ENCODE measurements around the gene KCTD15.

Gene KCTD15

DNA sequence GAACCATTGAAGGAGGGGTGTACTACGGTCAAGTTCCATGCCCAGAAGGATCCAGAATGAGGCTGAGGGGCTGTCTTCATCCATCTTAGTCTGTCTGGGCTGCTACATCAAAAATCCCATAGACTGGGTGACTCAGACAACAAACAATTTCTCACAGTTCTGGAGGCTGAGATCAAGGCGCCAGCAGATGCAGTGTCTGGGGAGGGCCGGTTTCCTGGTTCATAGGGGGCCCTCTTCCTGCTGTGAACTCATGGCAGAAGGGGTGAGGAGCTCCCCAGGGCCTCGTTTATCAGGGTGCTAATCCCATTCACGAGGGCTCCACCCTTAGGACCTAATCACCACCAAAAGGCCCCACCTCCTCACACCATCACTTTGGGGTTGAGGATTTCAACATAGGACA is 14.7 kb upstream of the KCTD15 start:
- H3K4me1 ChIP-seq (ENCODE audit: control insufficient read depth, insufficient read depth, low read length): no peaks in the 10 kb centered on the region
- H3K9ac ChIP-seq (ENCODE audit: low read depth, low read length): no peak overlapping the region
- no peaks in the 10 kb centered on the region for H3K9me3 ChIP-seq (ENCODE audit: control insufficient read depth, insufficient read depth, low read length)
- H3K36me3 ChIP-seq (ENCODE audit: control insufficient read depth, insufficient read depth, low read length): no peaks in the 10 kb centered on the region
- no peak overlapping the region for H3K4me3 ChIP-seq (ENCODE audit: low read depth, low read length)
- H3K27me3 ChIP-seq (ENCODE audit: control insufficient read depth, insufficient read depth, low read length): peaks cover 3% of the 10 kb centered on the region

DNA sequence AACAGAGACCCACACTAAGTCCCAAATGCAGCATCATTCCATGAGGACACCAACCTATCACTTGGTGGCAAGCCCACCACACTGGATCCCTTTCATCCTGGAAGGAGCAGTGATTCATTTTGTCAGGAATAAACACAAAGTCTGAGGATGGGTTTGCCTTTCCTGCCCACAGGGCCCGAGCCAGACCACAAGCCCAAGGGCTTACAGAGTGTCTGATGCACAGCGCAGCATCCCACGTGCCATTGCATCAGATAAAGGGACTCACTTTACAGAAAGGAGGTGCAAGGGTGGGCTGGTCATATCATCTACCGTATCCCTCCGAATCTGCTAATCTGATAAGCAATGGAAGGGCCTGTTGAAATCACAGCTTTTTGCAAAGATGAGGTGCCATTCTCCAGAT is 12.2 kb upstream of the KCTD15 start:
- no peaks in the 10 kb centered on the region for H3K4me1 ChIP-seq (ENCODE audit: control insufficient read depth, insufficient read depth, low read length)
- no peak overlapping the region for H3K4me3 ChIP-seq (ENCODE audit: low read depth, low read length)
- no peak overlapping the region for H3K9ac ChIP-seq (ENCODE audit: low read depth, low read length)
- peaks cover 3% of the 10 kb centered on the region for H3K27me3 ChIP-seq (ENCODE audit: control insufficient read depth, insufficient read depth, low read length)
- no peaks in the 10 kb centered on the region for H3K36me3 ChIP-seq (ENCODE audit: control insufficient read depth, insufficient read depth, low read length)
- H3K9me3 ChIP-seq (ENCODE audit: control insufficient read depth, insufficient read depth, low read length): no peaks in the 10 kb centered on the region

DNA sequence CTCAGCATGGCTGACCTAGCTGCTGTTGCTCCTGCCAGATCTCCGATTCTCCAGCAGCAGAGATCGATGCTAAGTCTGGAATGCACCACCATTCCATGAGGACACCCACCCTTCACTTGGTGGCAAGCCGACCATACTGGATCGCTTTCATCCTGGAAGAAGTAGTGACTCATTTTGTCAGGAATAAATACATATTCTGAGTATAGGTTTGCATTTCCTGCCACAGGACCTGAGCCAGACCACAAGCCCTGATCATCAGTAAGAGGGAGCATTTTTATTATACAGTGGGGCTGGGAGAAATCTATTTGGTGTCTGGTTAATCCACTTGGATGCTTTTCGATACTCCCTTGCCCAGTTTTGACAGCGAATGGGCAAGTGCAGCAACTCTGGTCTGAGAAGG is 10.9 kb upstream of the KCTD15 start:
- H3K36me3 ChIP-seq (ENCODE audit: control insufficient read depth, insufficient read depth, low read length): no peaks in the 10 kb centered on the region

DNA sequence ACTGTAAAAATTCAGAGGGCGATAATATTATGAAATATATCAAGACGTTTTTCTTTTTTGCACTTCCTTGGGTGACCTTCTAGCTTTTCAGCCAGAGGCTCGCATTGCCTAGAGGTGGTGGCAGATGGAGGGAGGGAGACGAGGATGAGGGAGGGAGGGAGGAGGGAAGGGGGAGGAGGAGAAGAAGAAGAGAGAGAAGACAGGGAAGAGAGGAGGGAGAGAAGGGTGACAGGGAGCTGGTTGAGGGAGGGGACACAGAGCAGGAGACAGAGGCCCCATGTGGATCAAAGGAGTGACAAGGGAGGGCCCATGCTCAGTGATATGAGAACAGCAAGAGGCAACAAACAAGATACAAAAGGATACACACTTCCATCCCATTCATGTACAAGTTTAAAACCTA is 8.0 kb upstream of the KCTD15 start:
- no peaks in the 10 kb centered on the region for H3K36me3 ChIP-seq (ENCODE audit: control insufficient read depth, insufficient read depth, low read length)
- no peak overlapping the region for H3K4me3 ChIP-seq (ENCODE audit: low read depth, low read length)
- no peaks in the 10 kb centered on the region for H3K4me1 ChIP-seq (ENCODE audit: control insufficient read depth, insufficient read depth, low read length)
- H3K27me3 ChIP-seq (ENCODE audit: control insufficient read depth, insufficient read depth, low read length): peaks cover 7% of the 10 kb centered on the region
- no peak overlapping the region for H3K9ac ChIP-seq (ENCODE audit: low read depth, low read length)
- H3K9me3 ChIP-seq (ENCODE audit: control insufficient read depth, insufficient read depth, low read length): no peaks in the 10 kb centered on the region

More for the DNA sequence above, 10.9 kb upstream of the KCTD15 start:
- no peak overlapping the region for H3K9ac ChIP-seq (ENCODE audit: low read depth, low read length)
- H3K4me3 ChIP-seq (ENCODE audit: low read depth, low read length): no peak overlapping the region
- no peaks in the 10 kb centered on the region for H3K9me3 ChIP-seq (ENCODE audit: control insufficient read depth, insufficient read depth, low read length)
- no peaks in the 10 kb centered on the region for H3K4me1 ChIP-seq (ENCODE audit: control insufficient read depth, insufficient read depth, low read length)
- H3K27me3 ChIP-seq (ENCODE audit: control insufficient read depth, insufficient read depth, low read length): peaks cover 3% of the 10 kb centered on the region

DNA sequence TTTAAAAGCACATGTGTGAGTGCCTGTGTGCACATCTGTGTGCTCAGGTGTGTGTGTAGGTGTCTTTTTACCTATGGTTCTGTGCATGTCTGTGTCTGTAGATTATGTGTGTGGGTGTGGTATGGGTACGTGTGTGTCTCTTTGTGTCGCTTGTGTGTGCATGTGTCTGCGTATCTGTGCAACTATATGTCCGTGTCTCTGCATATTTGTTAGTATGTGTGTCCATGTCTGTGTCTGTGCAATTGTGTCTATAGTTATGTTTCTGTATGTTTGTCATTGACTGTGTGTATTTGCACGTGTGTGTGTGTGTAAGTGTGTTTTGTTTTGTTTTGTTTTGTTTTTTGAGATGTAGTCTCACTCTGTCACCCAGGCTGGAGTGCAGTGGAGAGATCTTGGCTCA is 7.3 kb upstream of the KCTD15 start:
- Histone ChIP-seq H3K4me1 (ENCODE audit: control insufficient read depth, insufficient read depth, low read length) (no peaks in the 10 kb centered on the region), H3K36me3 (ENCODE audit: control insufficient read depth, insufficient read depth, low read length) (no peaks in the 10 kb centered on the region), H3K27me3 (ENCODE audit: control insufficient read depth, insufficient read depth, low read length) (peaks cover 7% of the 10 kb centered on the region), H3K9ac (ENCODE audit: low read depth, low read length) (no peak overlapping the region), H3K4me3 (ENCODE audit: low read depth, low read length) (no peak overlapping the region), H3K9me3 (ENCODE audit: control insufficient read depth, insufficient read depth, low read length) (no peaks in the 10 kb centered on the region)

DNA sequence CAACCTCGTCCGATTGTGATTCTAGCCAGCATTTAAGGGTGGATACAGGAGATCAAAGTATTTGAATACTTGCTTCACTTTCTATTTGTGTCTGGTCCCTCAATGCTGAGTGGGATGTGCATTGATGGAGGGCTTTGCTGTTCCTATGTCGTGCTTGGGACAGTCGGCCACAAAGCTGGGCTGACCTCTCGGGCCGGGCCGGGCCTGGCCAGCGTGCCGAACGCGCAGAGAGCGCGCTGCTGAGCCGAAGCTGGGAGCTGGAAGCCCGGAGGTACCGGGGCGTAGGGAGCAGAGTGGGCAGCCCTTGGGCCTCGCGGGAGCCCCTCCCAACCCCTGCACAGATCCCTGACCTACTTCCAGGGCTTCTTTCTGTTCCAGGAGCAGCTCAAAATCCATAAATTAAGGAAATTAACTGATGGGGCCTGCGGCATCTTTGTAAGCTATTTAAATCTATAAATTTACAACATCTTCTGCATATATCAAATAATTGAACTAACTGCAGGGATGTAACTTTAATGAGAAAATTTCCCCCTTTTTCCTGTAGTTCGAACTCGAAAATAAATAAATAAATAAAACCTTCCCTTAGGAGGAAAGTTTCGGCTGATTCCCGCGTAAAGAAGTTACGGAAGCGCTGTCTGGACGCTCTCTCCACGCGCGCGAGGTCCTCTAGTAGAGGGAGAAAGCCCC is 1.8 kb upstream of the KCTD15 start:
- Histone ChIP-seq H3K27me3 (ENCODE audit: control insufficient read depth, insufficient read depth, low read length) (peaks cover 4% of the 10 kb centered on the region), H3K9me3 (ENCODE audit: control insufficient read depth, insufficient read depth, low read length) (no peaks in the 10 kb centered on the region), H3K36me3 (ENCODE audit: control insufficient read depth, insufficient read depth, low read length) (no peaks in the 10 kb centered on the region), H3K4me1 (ENCODE audit: control insufficient read depth, insufficient read depth, low read length) (peaks cover 9% of the 10 kb centered on the region), H3K4me3 (ENCODE audit: low read depth, low read length) (peak overlapping the region; percentile 48), H3K9ac (ENCODE audit: low read depth, low read length) (no peak overlapping the region)

DNA sequence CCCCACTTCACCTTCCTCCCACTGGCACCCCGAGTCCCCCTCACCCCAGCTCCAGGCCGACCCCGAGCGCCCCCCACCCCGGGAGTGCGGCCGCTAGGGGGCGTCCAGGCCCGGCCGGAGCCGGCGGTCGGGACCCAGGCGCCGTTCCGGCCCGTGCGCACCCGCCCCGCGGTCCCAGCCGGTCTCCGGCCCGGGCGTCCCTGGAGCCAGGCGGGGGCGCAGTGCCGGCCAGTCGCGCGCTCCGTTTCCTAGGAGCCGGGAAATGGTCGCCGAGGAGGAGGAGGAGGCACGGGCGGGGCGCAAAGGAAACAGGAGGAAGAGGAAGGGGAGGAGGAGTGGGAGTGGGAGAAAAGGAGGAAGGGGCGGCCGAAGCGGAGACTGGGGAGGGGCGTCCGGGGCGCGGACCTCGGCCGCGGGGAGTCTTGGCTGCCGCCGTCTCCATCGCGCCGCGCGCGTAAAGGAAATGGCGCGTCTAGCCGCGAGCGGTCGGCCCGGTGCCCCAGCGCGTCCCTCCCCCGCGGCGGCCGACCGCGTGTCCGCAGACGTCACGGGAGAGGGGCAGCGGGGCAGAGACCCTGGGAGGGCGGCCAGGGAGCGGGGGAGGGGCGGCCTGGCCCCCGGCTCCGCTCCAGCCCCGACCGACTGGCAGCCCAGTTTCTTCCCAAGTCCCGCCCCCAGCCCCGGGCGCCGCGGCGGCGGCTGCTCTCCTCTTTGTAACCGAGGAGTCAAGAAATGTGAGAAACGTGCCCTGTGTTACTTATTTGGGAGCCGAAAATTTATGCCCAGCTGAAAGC is 1.1 kb upstream of the KCTD15 start:
- Histone ChIP-seq H3K4me1 (ENCODE audit: control insufficient read depth, insufficient read depth, low read length) (peaks cover 12% of the 10 kb centered on the region), H3K4me3 (ENCODE audit: low read depth, low read length) (peak overlapping the region; percentile 50), H3K9ac (ENCODE audit: low read depth, low read length) (peak overlapping the region; percentile 51), H3K36me3 (ENCODE audit: control insufficient read depth, insufficient read depth, low read length) (no peaks in the 10 kb centered on the region), H3K27me3 (ENCODE audit: control insufficient read depth, insufficient read depth, low read length) (peaks cover 6% of the 10 kb centered on the region), H3K9me3 (ENCODE audit: control insufficient read depth, insufficient read depth, low read length) (no peaks in the 10 kb centered on the region)

DNA sequence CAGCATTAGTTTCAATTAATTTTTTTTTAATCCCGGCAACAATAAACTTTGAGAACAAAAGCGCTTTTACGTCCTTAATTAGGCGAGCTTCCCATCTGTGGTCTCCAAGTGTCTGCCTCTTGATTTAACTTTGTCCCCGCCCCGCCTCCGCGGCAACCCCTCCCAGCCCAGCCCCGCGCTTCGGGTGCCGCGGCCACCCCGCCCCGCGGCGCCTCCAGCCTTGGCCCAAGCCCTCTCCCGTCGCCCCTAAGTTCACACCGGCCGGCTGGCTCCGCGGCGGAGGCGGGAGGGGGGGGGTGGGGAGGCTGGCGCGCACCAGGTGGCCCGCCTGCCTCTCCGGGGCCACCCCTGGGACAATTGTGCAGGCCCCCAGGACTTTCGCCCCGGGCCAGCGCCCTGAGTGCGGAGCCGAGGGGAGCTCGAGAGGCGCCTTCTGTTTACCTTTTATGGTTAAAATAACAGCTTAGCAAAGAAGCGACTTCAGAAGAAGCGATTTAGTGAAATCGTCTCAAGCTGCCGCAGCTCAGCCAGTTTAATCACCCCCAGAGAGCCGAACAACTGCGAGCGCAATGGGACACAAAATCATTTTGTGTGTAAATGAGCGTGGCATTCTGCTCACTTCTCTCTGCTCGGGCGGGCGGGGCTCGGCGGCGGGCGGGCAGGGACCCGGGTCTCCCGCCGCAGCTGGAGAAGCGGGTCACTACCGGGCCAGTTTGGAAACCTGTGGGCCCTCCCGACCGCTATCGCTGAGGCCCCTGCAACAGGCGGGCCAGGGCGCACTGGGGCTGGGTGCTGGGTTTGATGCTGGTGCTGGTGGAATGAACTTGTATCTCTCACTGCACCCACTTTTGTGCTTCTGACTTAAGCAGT is 1.4 kb downstream of the KCTD15 start:
- Histone ChIP-seq H3K9ac (ENCODE audit: low read depth, low read length) (peak overlapping the region; percentile 54), H3K9me3 (ENCODE audit: control insufficient read depth, insufficient read depth, low read length) (no peaks in the 10 kb centered on the region), H3K36me3 (ENCODE audit: control insufficient read depth, insufficient read depth, low read length) (peaks cover 16% of the 10 kb centered on the region), H3K4me1 (ENCODE audit: control insufficient read depth, insufficient read depth, low read length) (peaks cover 12% of the 10 kb centered on the region), H3K4me3 (ENCODE audit: low read depth, low read length) (peak overlapping the region; percentile 73), H3K27me3 (ENCODE audit: control insufficient read depth, insufficient read depth, low read length) (peaks cover 2% of the 10 kb centered on the region)

DNA sequence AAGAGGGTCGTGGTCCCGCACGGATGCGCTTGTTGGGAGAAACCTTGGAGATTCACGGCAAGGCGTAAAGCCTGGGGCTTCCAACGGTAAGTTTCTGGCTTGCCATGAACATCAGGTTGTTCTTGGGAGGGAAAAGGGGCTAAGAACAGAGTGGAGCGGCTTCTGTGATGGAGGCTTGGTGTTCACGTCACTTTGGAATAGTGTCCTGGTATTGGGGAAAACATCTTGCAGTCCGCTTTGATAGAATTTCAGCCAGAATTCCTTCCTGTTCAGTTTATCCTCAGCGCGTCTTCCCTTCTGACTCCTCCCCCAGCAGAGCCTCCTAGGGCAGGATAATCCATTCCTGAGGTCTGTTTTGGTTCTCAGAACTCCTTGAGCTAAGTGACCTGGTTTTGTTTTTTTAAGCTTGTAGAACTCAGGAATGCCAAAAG is 2.0 kb downstream of the KCTD15 start:
- Histone ChIP-seq H3K9me3 (ENCODE audit: control insufficient read depth, insufficient read depth, low read length) (no peaks in the 10 kb centered on the region), H3K36me3 (ENCODE audit: control insufficient read depth, insufficient read depth, low read length) (peaks cover 21% of the 10 kb centered on the region), H3K4me3 (ENCODE audit: low read depth, low read length) (peak overlapping the region; percentile 42), H3K4me1 (ENCODE audit: control insufficient read depth, insufficient read depth, low read length) (peaks cover 12% of the 10 kb centered on the region), H3K9ac (ENCODE audit: low read depth, low read length) (peak overlapping the region; percentile 0), H3K27me3 (ENCODE audit: control insufficient read depth, insufficient read depth, low read length) (peaks cover 2% of the 10 kb centered on the region)

DNA sequence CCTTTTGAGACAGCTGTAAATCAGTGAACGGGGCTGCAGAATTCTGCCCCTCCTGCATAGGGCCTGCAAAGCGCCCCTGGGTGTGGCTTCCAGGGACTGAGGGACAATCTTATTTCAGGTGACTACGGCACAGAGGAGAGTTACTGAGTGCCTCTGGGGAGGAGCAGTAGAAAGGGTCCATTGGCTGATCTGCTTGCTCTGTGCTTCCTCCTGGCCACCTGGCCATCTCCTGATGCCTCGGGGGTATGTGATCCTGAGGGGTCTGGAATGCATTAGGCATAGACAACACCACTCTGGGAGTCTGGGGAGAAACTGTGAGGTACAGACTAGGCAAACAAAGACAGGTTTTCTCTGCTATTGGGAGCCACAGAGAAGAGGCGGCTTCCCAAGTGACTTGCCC is 2.8 kb downstream of the KCTD15 start:
- Histone ChIP-seq H3K27me3 (ENCODE audit: control insufficient read depth, insufficient read depth, low read length) (peaks cover 2% of the 10 kb centered on the region), H3K4me1 (ENCODE audit: control insufficient read depth, insufficient read depth, low read length) (peaks cover 12% of the 10 kb centered on the region), H3K4me3 (ENCODE audit: low read depth, low read length) (no peak overlapping the region), H3K36me3 (ENCODE audit: control insufficient read depth, insufficient read depth, low read length) (peaks cover 29% of the 10 kb centered on the region), H3K9me3 (ENCODE audit: control insufficient read depth, insufficient read depth, low read length) (no peaks in the 10 kb centered on the region), H3K9ac (ENCODE audit: low read depth, low read length) (no peak overlapping the region)

DNA sequence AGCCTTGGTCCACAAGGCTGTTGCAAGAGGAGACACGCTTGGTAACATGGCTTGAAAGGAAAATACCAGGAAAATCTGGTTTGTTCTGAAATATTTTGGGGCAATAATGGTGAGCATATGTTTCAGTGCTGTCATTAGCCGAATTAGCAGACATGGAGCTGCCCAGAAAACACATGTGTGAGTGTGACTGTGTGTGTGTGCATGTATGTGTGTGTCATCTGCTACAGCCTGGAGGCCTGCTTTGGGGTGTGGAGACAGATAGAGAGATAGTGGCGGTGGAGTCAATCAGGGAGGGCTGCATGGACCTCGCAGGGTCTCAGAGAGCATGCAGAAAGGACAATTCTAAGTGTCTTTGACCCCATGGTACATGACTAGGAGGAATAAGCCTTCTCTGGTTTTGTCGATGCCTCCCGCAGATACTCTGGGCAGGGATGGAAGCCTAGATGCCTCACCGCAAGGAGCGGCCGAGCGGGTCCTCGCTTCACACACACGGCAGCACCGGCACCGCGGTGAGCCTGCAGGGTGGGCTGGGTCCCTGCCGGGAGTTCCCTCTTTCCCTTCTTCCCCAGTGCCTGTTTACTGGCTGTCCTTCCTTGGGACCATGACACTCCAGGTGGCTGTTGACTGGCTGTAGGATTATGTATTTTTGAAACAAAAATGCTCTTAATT is 3.5 kb downstream of the KCTD15 start:
- Histone ChIP-seq H3K4me1 (ENCODE audit: control insufficient read depth, insufficient read depth, low read length) (peaks cover 12% of the 10 kb centered on the region), H3K4me3 (ENCODE audit: low read depth, low read length) (no peak overlapping the region), H3K27me3 (ENCODE audit: control insufficient read depth, insufficient read depth, low read length) (peaks cover 2% of the 10 kb centered on the region), H3K36me3 (ENCODE audit: control insufficient read depth, insufficient read depth, low read length) (peaks cover 35% of the 10 kb centered on the region), H3K9ac (ENCODE audit: low read depth, low read length) (no peak overlapping the region), H3K9me3 (ENCODE audit: control insufficient read depth, insufficient read depth, low read length) (no peaks in the 10 kb centered on the region)
